GM18511 (cell line): ENCODE results near the gene RNF212.

Source experiments
- ATAC-seq: cut with Tn5 transposase; IDR thresholded peaks from one replicate; pipeline ENCODE4 v1.9.1; 2021; ENCODE audit warnings: mild to moderate bottlenecking, moderate library complexity; ENCODE audit not compliant: unreplicated experiment

Gene RNF212

DNA sequence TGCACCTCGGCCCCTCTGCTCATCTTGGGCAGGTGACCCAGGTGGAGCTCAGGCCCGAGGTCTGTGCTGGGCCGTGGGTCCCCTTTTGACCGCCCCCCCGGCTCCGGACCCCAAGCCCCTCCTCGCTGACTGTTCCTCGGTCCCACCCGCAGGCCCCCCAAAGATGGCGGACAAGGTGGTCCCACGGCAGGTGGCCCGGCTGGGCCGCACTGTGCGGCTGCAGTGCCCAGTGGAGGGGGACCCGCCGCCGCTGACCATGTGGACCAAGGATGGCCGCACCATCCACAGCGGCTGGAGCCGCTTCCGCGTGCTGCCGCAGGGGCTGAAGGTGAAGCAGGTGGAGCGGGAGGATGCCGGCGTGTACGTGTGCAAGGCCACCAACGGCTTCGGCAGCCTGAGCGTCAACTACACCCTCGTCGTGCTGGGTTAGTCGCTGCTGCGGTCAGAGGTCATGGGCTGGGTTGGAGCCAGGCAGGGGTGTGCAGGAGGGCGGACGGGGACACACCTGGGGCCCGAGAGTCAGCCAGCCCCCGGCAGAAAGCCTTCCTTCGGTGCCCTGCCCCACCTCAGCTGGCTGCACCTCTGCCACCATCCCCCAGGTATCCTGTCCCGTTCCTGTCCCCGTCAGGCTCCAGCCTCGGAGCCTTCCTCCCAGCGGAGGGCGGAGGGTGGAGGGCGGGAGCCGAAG lies 91.2 kb downstream of the RNF212 start:
- ATAC-seq, result no peak
